Esophagus squamous epithelium (tissue), 5 donors: ENCODE measurements around the gene PRLR. TPM values are rescaled to one million over a fixed set of nuclear protein-coding genes. Genes with fewer than 3 reads are reported as not detected.
A peak's percentile ranks its signal among the peaks of the same experiment; 100 is the strongest.

Experiments
- DNase-seq: peaks from one replicate; lab custom pipeline; 2025; lab: John Stamatoyannopoulos, UW
- H3K27ac ChIP-seq, 4 donors: fragments of 200-600 bp; sonication (generic); one replicate each; pipeline ENCODE4 v1.5.1; 2016 to 2019; ENCODE audit warnings: mild to moderate bottlenecking in 1 of 4
- H3K27me3 ChIP-seq, 4 donors: fragments of 200-600 bp; sonication (generic); 1 replicate in 3 of 4; 2 replicates in 1 of 4; pipeline versions ENCODE4 v1.5.1 to v1.6.0; 2017 to 2021; ENCODE audit warnings: antibody characterized with exemption in 1 of 4
- H3K36me3 ChIP-seq, 3 donors: fragments of 200-600 bp; sonication (generic); one replicate each; pipeline ENCODE4 v1.5.1; 2016 to 2019
- H3K4me1 ChIP-seq, 3 donors: fragments of 200-600 bp; sonication (generic); one replicate each; pipeline ENCODE4 v1.5.1; 2017 to 2019
- H3K4me3 ChIP-seq, 4 donors: fragments of 200-600 bp; sonication (generic); 1 replicate in 3 of 4; 2 replicates in 1 of 4; pipeline ENCODE4 v1.5.1; 2016 to 2019; ENCODE audit warnings: mild to moderate bottlenecking in 2 of 4, moderate library complexity in 1 of 4
- H3K9me3 ChIP-seq, 3 donors: fragments of 200-600 bp; sonication (generic); one replicate each; pipeline ENCODE4 v1.5.1; 2016 to 2019
- POLR2A ChIP-seq, 4 donors: fragments of 450-650 bp; IDR thresholded peaks; one replicate each; pipeline ENCODE4 v1.6.1; 2017; ENCODE audit warnings: antibody characterized with exemption in 4 of 4, mild to moderate bottlenecking in 4 of 4, moderate library complexity in 3 of 4
- WGBS, 2 donors: methylation state at CpG; one replicate each; pipeline ENCODE4 v1.1.5; 2018; 5-methylcytosine and 5-hydroxymethylcytosine counted together
- intact Hi-C: fragments of 100-400 bp; cut with DNase I; formaldehyde crosslinking; loops from one replicate; pipeline ENCODE4 v1.15.0; 2022
- total RNA-seq, 4 donors: library from RNA; depleted of rRNA; stranded (reverse); fragments of >200 nt; gene quantifications; one replicate each; pipeline ENCODE4 v1.1.0, GENCODE V29; 2016
- TF ChIP-seq, protein P1 (sequence below), 6 experiments: fragments of 450-650 bp in 4 of 6; fragments of 200-600 bp in 2 of 6; sonication (generic) in 2 of 6; IDR thresholded peaks; one replicate each; pipeline ENCODE4 v1.5.1; 2016 to 2019; ENCODE audit warnings: antibody characterized with exemption in 6 of 6, mild to moderate bottlenecking in 4 of 6, moderate library complexity in 4 of 6
- donor health status: DM: yes; HTN: yes; CAD: no.

Gene PRLR
- 1 to 10 TPM; 1.5 to 2.8 (median 2.3) TPM for total RNA-seq

DNA sequence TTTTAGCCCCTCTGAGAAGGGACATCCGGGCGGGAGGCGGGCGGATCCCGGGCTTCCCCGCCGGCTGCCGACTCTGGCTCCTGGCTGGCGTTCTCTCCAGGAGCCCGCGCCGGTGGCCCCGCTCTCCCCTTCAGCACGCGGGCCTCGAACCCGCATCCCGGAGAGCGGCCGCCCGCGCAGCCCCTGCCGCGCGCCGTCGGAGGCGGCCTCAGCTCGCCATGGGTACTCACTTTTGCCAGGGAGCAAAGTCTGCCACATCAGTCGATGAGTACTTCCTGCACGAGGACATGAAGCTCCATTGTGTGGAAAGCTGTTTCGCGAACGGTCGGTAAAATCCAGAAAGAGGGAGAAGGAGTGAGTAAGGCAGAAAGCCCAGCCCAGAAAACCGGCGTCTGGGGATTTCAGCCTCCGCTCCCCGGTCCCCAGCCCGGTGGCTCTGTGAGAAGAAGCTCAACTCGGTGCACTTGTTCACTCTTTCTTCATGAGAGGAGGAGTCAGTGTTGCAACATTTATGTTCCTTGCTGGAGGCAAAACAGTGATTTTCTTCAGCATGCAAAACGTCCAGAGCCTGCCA lies at the start of gene PRLR:
TSS of gene PRLR (minus strand) at position 450 of the 574 bp plus-strand sequence. CDS start 140,867 bp downstream, outside the sequence.
- no peaks in the 10 kb centered on the region for H3K36me3 ChIP-seq
- peaks cover 0 to 54% (median 0%) of the 10 kb centered on the region in 4 donors for H3K27me3 ChIP-seq
- peak within 1 kb of the TSS; percentile 41 to 64 (median 52) for H3K4me3 ChIP-seq
- WGBS, 2 donors: 0% methylated on average over 10 to 13 of the region's 42 CpGs
- H3K9me3 ChIP-seq: no peaks in the 10 kb centered on the region
- H3K4me1 ChIP-seq: peaks cover 0 to 23% (median 7%) of the 10 kb centered on the region in 3 donors
- intact Hi-C loops: no loop called here
- no peak for DNase-seq
- TF ChIP-seq, protein P1, sequence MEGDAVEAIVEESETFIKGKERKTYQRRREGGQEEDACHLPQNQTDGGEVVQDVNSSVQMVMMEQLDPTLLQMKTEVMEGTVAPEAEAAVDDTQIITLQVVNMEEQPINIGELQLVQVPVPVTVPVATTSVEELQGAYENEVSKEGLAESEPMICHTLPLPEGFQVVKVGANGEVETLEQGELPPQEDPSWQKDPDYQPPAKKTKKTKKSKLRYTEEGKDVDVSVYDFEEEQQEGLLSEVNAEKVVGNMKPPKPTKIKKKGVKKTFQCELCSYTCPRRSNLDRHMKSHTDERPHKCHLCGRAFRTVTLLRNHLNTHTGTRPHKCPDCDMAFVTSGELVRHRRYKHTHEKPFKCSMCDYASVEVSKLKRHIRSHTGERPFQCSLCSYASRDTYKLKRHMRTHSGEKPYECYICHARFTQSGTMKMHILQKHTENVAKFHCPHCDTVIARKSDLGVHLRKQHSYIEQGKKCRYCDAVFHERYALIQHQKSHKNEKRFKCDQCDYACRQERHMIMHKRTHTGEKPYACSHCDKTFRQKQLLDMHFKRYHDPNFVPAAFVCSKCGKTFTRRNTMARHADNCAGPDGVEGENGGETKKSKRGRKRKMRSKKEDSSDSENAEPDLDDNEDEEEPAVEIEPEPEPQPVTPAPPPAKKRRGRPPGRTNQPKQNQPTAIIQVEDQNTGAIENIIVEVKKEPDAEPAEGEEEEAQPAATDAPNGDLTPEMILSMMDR (IDR thresholded peaks at IDR 0.05): no peak
- no peak for TF ChIP-seq POLR2A (IDR thresholded peaks at IDR 0.05)
- peak within 1 kb of the TSS in 3 of 4 donors; percentile 0 to 64 (median 5) for H3K27ac ChIP-seq

GRCh38 chr5:35274839-35275509 lies 44.7 kb upstream of the PRLR start:
- DNase-seq: no peak
- Histone ChIP-seq H3K36me3 (no peaks in the 10 kb centered on the region), H3K4me3 (no peak overlapping the region), H3K9me3 (no peaks in the 10 kb centered on the region), H3K4me1 (no peaks in the 10 kb centered on the region), H3K27ac (no peak overlapping the region), H3K27me3 (no peaks in the 10 kb centered on the region)
- 19 to 20% methylated on average over 2 of the region's 2 CpGs for WGBS, 2 donors
- intact Hi-C loops: no loop called here
- TF ChIP-seq, protein P1 (IDR thresholded peaks at IDR 0.05): no peak
- no peak for TF ChIP-seq POLR2A (IDR thresholded peaks at IDR 0.05)

DNA sequence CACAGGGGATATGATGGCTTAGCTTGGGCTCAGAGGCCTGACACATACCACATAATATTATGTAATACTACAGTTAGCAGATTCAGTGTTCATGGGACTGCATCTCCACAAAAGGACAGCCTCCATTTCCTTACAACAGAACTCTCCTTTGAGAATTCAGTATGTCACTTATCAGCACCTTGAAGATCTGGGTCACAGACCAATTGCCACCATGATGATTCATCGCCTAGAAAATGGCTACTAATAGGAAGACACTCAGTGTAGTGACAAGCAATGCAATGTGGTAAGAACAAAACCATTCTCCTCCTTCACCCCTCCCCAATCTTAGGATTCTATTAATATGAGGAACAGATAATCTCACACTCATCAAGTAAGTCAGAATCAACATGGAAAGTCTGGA lies 38.7 kb upstream of the PRLR start:
- DNase-seq: no peak
- intact Hi-C loops: no loop called here
- 87 to 100% methylated on average over 1 of the region's 1 CpG for WGBS, 2 donors
- no peaks in the 10 kb centered on the region for H3K9me3 ChIP-seq
- TF ChIP-seq, protein P1 (IDR thresholded peaks at IDR 0.05): no peak
- TF ChIP-seq POLR2A (IDR thresholded peaks at IDR 0.05): no peak
- H3K4me3 ChIP-seq: no peak overlapping the region
- no peaks in the 10 kb centered on the region for H3K4me1 ChIP-seq
- no peaks in the 10 kb centered on the region for H3K36me3 ChIP-seq
- H3K27ac ChIP-seq: no peak overlapping the region
- H3K27me3 ChIP-seq: no peaks in the 10 kb centered on the region

DNA sequence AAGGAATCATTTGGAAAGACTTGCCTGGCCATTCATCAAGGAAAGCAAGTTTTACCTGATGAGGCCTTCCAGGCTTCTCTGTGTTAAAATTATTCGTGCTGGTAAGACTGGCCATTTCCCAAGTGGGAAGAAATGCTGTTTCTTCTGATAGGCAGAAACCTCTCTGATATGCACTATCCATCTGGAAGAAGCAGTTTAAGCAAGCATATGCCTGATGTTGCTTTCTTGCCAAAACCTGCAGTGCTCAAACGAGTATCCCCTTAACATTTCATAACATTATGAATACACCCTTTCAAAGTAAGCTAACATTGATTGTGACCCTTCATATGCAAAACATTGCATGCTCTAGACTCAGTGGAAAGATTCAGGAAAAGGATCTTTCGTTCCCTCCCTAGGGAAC lies 36.0 kb upstream of the PRLR start:
- no peak for DNase-seq
- no peaks in the 10 kb centered on the region for H3K36me3 ChIP-seq
- H3K27me3 ChIP-seq: no peaks in the 10 kb centered on the region
- intact Hi-C loops: no loop called here
- H3K9me3 ChIP-seq: no peaks in the 10 kb centered on the region
- no peak overlapping the region for H3K27ac ChIP-seq
- H3K4me1 ChIP-seq: no peaks in the 10 kb centered on the region
- H3K4me3 ChIP-seq: no peak overlapping the region
- 39 to 42% methylated on average over 3 of the region's 3 CpGs for WGBS, 2 donors
- TF ChIP-seq POLR2A (IDR thresholded peaks at IDR 0.05): no peak
- TF ChIP-seq, protein P1 (IDR thresholded peaks at IDR 0.05): no peak

- no peak overlapping the region for H3K27ac ChIP-seq
- TF ChIP-seq, protein P1 (IDR thresholded peaks at IDR 0.05): no peak
- TF ChIP-seq POLR2A (IDR thresholded peaks at IDR 0.05): no peak
- no peaks in the 10 kb centered on the region for H3K36me3 ChIP-seq
- H3K4me3 ChIP-seq: no peak overlapping the region
- H3K27me3 ChIP-seq: no peaks in the 10 kb centered on the region
- intact Hi-C loops: no loop called here
- no peak for DNase-seq
- no peaks in the 10 kb centered on the region for H3K9me3 ChIP-seq
- 78 to 96% methylated on average over 2 of the region's 2 CpGs for WGBS, 2 donors
- H3K4me1 ChIP-seq: no peaks in the 10 kb centered on the region
Observed at GRCh38 chr5:35264509-35264908, 34.2 kb upstream of the PRLR start.
